Measurements from ENCODE around the gene ATXN1. TPM values are rescaled to one million over a fixed set of nuclear protein-coding genes. Genes with fewer than 3 reads are reported as not detected.

The ATXN1 gene
- total RNA-seq, 1 experiment from 2014 or later, result 25.6 TPM

DNA sequence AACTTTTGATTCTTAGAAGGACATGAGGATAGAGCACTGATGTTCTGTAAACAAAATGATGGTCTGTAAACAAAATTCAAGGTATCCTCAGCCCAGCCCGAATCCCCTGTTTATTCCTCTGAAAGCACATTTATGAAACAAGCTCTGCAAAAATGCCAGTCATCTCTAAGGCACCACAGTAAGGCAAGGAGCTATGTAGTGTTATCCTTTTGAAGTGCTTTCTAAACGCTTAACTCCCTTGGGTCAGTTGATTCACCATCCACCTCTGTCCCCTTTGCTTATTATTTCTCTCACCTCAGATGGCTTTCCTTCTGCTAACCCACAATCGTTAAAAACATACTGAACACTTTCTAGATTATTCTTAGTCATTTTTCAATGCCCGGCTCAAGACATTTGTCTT, 93.8 kb downstream of the ATXN1 start:
- H3K4me1 ChIP-seq (ENCODE audit: insufficient read depth, low read length, poor library complexity, severe bottlenecking), result peaks cover 16% of the 10 kb centered on the region
- no peaks in the 10 kb centered on the region for H3K36me3 ChIP-seq (ENCODE audit: insufficient read depth, low read length, poor library complexity, severe bottlenecking)
- ChIA-PET CTCF (no interaction called here), POLR2A (ENCODE audit: low non-redundant PET) (no interaction called here)
- no peak for TF ChIP-seq EZH2 (IDR thresholded peaks at IDR 0.05; ENCODE audit: borderline replicate concordance, low read depth, low read length, poor library complexity, severe bottlenecking)
- TF ChIP-seq, protein P1, sequence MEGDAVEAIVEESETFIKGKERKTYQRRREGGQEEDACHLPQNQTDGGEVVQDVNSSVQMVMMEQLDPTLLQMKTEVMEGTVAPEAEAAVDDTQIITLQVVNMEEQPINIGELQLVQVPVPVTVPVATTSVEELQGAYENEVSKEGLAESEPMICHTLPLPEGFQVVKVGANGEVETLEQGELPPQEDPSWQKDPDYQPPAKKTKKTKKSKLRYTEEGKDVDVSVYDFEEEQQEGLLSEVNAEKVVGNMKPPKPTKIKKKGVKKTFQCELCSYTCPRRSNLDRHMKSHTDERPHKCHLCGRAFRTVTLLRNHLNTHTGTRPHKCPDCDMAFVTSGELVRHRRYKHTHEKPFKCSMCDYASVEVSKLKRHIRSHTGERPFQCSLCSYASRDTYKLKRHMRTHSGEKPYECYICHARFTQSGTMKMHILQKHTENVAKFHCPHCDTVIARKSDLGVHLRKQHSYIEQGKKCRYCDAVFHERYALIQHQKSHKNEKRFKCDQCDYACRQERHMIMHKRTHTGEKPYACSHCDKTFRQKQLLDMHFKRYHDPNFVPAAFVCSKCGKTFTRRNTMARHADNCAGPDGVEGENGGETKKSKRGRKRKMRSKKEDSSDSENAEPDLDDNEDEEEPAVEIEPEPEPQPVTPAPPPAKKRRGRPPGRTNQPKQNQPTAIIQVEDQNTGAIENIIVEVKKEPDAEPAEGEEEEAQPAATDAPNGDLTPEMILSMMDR (conservative IDR thresholded peaks at IDR 0.05; ENCODE audit: low read depth, low read length), result no peak
- H3K4me3 ChIP-seq (ENCODE audit: low read depth, low read length, poor library complexity, severe bottlenecking), result no peak overlapping the region
- BruUV-seq (replicated peaks), result no TSS peak
- no peaks in the 10 kb centered on the region for H3K9me3 ChIP-seq (ENCODE audit: low read depth, low read length, poor library complexity, severe bottlenecking)
- H3K27me3 ChIP-seq (replicated peaks; ENCODE audit: insufficient read depth, low read depth, low read length, poor library complexity), result no peaks in the 10 kb centered on the region
- no peak overlapping the region for H3K27ac ChIP-seq (ENCODE audit: low read depth, low read length, poor library complexity, severe bottlenecking)
- DNase-seq (ENCODE audit: low spot score), result no peak
- intact Hi-C loops (cut with micrococcal nuclease; ENCODE audit: unreplicated experiment), result loop anchor here (10.0 kb wide), 1 partner anchor 97 kb away; the partner anchor contains the start of gene ATXN1

GRCh38 chr6:16665992-16666391, 95.3 kb downstream of the ATXN1 start:
- H3K4me3 ChIP-seq (ENCODE audit: low read depth, low read length, poor library complexity, severe bottlenecking), result no peak overlapping the region
- BruUV-seq (replicated peaks), result no TSS peak
- H3K27ac ChIP-seq (ENCODE audit: low read depth, low read length, poor library complexity, severe bottlenecking), result no peak overlapping the region
- no peaks in the 10 kb centered on the region for H3K36me3 ChIP-seq (ENCODE audit: insufficient read depth, low read length, poor library complexity, severe bottlenecking)
- ChIA-PET CTCF (no interaction called here), POLR2A (ENCODE audit: low non-redundant PET) (no interaction called here)
- intact Hi-C loops (cut with micrococcal nuclease; ENCODE audit: unreplicated experiment), result loop anchor here (10.0 kb wide), 1 partner anchor 99 kb away; the partner anchor contains the start of gene ATXN1
- no peak for DNase-seq (ENCODE audit: low spot score)
- H3K27me3 ChIP-seq (replicated peaks; ENCODE audit: insufficient read depth, low read depth, low read length, poor library complexity), result no peaks in the 10 kb centered on the region
- H3K9me3 ChIP-seq (ENCODE audit: low read depth, low read length, poor library complexity, severe bottlenecking), result no peaks in the 10 kb centered on the region
- peaks cover 16% of the 10 kb centered on the region for H3K4me1 ChIP-seq (ENCODE audit: insufficient read depth, low read length, poor library complexity, severe bottlenecking)
- TF ChIP-seq, protein P1 (conservative IDR thresholded peaks at IDR 0.05; ENCODE audit: low read depth, low read length), result no peak
- no peak for TF ChIP-seq EZH2 (IDR thresholded peaks at IDR 0.05; ENCODE audit: borderline replicate concordance, low read depth, low read length, poor library complexity, severe bottlenecking)

DNA sequence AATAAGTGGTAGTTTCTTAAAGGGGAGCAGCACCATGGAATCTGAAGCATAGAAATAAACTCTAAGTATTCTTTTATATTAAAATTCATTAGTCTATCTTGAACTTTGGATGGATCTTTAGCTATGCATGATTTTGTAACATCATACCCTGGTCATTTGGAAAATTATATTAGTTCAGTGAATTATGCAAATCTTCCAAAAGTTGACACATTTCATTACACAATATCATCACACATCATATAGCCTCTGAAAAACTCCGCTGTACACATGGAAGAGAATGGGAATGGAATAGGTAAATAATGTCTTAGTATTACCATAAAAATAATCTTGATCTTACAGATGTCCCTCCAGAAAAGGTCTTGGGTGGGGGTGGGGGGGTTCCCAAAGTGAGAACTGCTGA, 96.1 kb downstream of the ATXN1 start:
- no peak for DNase-seq (ENCODE audit: low spot score)
- CTCF ChIA-PET, result no interaction called here

More for the DNA sequence above, 96.1 kb downstream of the ATXN1 start:
- intact Hi-C loops (cut with micrococcal nuclease; ENCODE audit: unreplicated experiment), result loop anchor here (10.0 kb wide), 1 partner anchor 100 kb away; the partner anchor contains the start of gene ATXN1
- H3K27me3 ChIP-seq (replicated peaks; ENCODE audit: insufficient read depth, low read depth, low read length, poor library complexity), result no peaks in the 10 kb centered on the region
- TF ChIP-seq, protein P1 (conservative IDR thresholded peaks at IDR 0.05; ENCODE audit: low read depth, low read length), result no peak
- no peak for TF ChIP-seq EZH2 (IDR thresholded peaks at IDR 0.05; ENCODE audit: borderline replicate concordance, low read depth, low read length, poor library complexity, severe bottlenecking)
- H3K4me3 ChIP-seq (ENCODE audit: low read depth, low read length, poor library complexity, severe bottlenecking), result no peak overlapping the region
- no peak overlapping the region for H3K27ac ChIP-seq (ENCODE audit: low read depth, low read length, poor library complexity, severe bottlenecking)
- H3K9me3 ChIP-seq (ENCODE audit: low read depth, low read length, poor library complexity, severe bottlenecking), result no peaks in the 10 kb centered on the region
- no TSS peak for BruUV-seq (replicated peaks)
- H3K36me3 ChIP-seq (ENCODE audit: insufficient read depth, low read length, poor library complexity, severe bottlenecking), result no peaks in the 10 kb centered on the region
- POLR2A ChIA-PET (ENCODE audit: low non-redundant PET), result no interaction called here
- H3K4me1 ChIP-seq (ENCODE audit: insufficient read depth, low read length, poor library complexity, severe bottlenecking), result peaks cover 8% of the 10 kb centered on the region
